Measurements from ENCODE around the gene LLGL1. TPM values are rescaled to one million over a fixed set of nuclear protein-coding genes. Genes with fewer than 3 reads are reported as not detected.
A peak's percentile ranks its signal among the peaks of the same experiment; 100 is the strongest.

Gene LLGL1
- total RNA-seq, 6 experiments from 2014 or later = 38.0 to 50.8 (median 41.0) TPM

- peak overlapping the region; percentile 99 for H3K27ac Mint-ChIP-seq
- H3K4me1 Mint-ChIP-seq (ENCODE audit: low read depth) = peaks cover 23% of the 10 kb centered on the region
- no peak for DNase-seq
- peaks cover 1% of the 10 kb centered on the region for H3K27me3 Mint-ChIP-seq (ENCODE audit: insufficient read depth)
- H3K4me3 Mint-ChIP-seq = peak overlapping the region; percentile 70; the same call in 1 of the 2 replicates
- no peaks in the 10 kb centered on the region for H3K9me3 Mint-ChIP-seq
- H3K36me3 Mint-ChIP-seq (ENCODE audit: low read depth) = peaks cover 11% of the 10 kb centered on the region; the same call in 1 of the 2 replicates
- no peak for TF ChIP-seq CTCF (IDR thresholded peaks at IDR 0.05)
Measured at GRCh38 chr17:18236494-18236893, 11.1 kb downstream of the LLGL1 start.

DNA sequence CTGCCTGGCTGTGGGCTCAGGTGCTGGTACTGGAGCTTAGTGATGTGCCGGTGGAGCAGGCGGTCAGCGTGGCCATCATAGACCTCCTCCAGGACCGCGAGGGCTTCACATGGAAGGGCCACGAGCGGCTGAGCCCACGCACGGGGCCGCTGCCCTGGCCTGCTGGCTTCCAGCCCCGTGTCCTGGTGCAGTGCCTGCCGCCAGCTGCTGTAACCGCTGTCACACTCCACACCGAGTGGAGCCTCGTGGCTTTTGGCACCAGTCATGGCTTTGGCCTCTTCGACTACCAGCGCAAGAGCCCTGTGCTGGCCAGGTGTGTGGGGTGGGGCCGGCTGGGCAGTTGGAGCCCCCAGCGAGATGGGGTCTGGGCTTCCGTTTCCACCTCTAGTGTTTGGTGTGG, 12.0 kb downstream of the LLGL1 start:
- TF ChIP-seq CTCF (IDR thresholded peaks at IDR 0.05) = no peak
- Mint-ChIP-seq H3K27ac (no peak overlapping the region), H3K36me3 (ENCODE audit: low read depth) (peaks cover 11% of the 10 kb centered on the region; the same call in 1 of the 2 replicates), H3K4me1 (ENCODE audit: low read depth) (peaks cover 23% of the 10 kb centered on the region), H3K4me3 (no peak overlapping the region), H3K9me3 (no peaks in the 10 kb centered on the region), H3K27me3 (ENCODE audit: insufficient read depth) (peaks cover 1% of the 10 kb centered on the region)
- DNase-seq = no peak

GRCh38 chr17:18238299-18238698, 12.9 kb downstream of the LLGL1 start:
- no peak for TF ChIP-seq CTCF (IDR thresholded peaks at IDR 0.05)
- H3K27ac Mint-ChIP-seq = no peak overlapping the region
- peaks cover 1% of the 10 kb centered on the region for H3K27me3 Mint-ChIP-seq (ENCODE audit: insufficient read depth)
- H3K4me1 Mint-ChIP-seq (ENCODE audit: low read depth) = peaks cover 23% of the 10 kb centered on the region
- H3K4me3 Mint-ChIP-seq = no peak overlapping the region
- H3K36me3 Mint-ChIP-seq (ENCODE audit: low read depth) = peaks cover 11% of the 10 kb centered on the region
- no peak for DNase-seq
- no peaks in the 10 kb centered on the region for H3K9me3 Mint-ChIP-seq

- peaks cover 18% of the 10 kb centered on the region for H3K36me3 Mint-ChIP-seq (ENCODE audit: low read depth)
- DNase-seq = no peak
- no peak overlapping the region for H3K4me3 Mint-ChIP-seq
- no peaks in the 10 kb centered on the region for H3K9me3 Mint-ChIP-seq
- TF ChIP-seq CTCF (IDR thresholded peaks at IDR 0.05) = no peak
- peaks cover 17% of the 10 kb centered on the region for H3K4me1 Mint-ChIP-seq (ENCODE audit: low read depth)
- H3K27me3 Mint-ChIP-seq (ENCODE audit: insufficient read depth) = peaks cover 2% of the 10 kb centered on the region
- H3K27ac Mint-ChIP-seq = no peak overlapping the region
Measured at GRCh38 chr17:18240449-18240848, 15.0 kb downstream of the LLGL1 start.

DNA sequence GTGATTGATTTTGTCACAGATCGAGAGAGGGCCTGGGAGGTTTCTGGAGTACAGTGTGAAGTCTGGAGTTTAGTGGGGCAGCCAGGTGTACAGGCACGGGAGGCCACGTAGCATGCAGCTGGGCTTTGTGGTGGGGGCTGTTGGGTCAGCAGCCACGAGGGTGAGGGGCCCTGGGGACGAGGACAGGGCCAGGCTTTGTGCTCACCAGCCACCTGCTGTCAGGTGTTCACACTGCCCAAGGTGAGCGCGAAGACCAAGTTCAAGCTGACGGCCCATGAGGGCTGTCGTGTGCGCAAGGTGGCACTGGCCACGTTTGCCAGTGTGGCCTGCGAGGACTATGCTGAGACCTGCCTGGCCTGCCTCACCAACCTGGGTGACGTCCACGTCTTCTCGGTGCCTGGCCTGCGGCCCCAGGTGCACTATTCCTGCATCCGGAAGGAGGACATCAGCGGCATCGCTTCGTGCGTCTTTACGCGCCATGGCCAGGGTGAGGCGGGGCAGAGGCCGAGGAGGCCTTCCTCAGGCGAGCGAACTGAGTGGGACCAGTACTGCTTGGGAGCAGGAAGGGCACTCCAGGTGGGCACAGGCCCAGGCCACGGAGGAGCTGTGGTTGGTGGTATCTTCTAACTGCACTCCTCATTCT, 15.9 kb downstream of the LLGL1 start:
- H3K36me3 Mint-ChIP-seq (ENCODE audit: low read depth) = peaks cover 25% of the 10 kb centered on the region
- no peak for DNase-seq
- H3K27ac Mint-ChIP-seq = no peak overlapping the region
- no peak overlapping the region for H3K4me3 Mint-ChIP-seq
- peaks cover 3% of the 10 kb centered on the region; the same call in 1 of the 2 replicates for H3K27me3 Mint-ChIP-seq (ENCODE audit: insufficient read depth)
- H3K9me3 Mint-ChIP-seq = no peaks in the 10 kb centered on the region
- H3K4me1 Mint-ChIP-seq (ENCODE audit: low read depth) = peaks cover 8% of the 10 kb centered on the region
- TF ChIP-seq CTCF (IDR thresholded peaks at IDR 0.05) = no peak

Data from HFFc6 (cell line).